ENCODE data around the gene USH2A.
"Not testable (repeated sequence)": the region's sequence is repeated elsewhere in the genome, so short reads cannot be mapped to it uniquely, and the experiment has no call there.

DNA sequence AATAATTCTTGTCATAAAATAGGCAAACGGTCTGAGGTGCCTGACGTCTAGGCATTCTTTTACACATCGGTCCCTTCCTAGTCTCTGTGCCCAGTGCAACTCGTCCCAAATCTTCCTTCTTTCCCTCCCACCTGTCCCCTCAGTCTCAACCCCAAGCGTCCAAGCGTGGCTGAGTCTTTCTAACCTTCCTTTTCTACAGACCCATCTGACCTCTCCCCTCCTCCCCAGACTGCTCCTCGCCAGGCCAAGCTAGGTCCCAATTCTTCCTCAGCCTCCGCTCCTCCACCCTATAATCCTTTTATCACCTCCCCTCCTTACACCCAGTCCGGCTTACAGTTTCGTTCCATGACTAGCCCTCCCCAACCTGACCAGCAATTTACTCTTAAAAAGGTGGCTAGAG lies 413.8 kb downstream of the USH2A start:
- TF ChIP-seq, protein P1, sequence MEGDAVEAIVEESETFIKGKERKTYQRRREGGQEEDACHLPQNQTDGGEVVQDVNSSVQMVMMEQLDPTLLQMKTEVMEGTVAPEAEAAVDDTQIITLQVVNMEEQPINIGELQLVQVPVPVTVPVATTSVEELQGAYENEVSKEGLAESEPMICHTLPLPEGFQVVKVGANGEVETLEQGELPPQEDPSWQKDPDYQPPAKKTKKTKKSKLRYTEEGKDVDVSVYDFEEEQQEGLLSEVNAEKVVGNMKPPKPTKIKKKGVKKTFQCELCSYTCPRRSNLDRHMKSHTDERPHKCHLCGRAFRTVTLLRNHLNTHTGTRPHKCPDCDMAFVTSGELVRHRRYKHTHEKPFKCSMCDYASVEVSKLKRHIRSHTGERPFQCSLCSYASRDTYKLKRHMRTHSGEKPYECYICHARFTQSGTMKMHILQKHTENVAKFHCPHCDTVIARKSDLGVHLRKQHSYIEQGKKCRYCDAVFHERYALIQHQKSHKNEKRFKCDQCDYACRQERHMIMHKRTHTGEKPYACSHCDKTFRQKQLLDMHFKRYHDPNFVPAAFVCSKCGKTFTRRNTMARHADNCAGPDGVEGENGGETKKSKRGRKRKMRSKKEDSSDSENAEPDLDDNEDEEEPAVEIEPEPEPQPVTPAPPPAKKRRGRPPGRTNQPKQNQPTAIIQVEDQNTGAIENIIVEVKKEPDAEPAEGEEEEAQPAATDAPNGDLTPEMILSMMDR (IDR thresholded peaks at IDR 0.05), result not testable (repeated sequence)
- not testable (repeated sequence) for TF ChIP-seq POLR2A (IDR thresholded peaks at IDR 0.05)

All from gastroesophageal sphincter (tissue), 3 donors.